Renal pelvis (tissue), 12 donors: ENCODE results near the gene TMEM9B. TPM values are rescaled to one million over a fixed set of nuclear protein-coding genes. Genes with fewer than 3 reads are reported as not detected.
"Not testable (repeated sequence)": the region's sequence is repeated elsewhere in the genome, so short reads cannot be mapped to it uniquely, and the experiment has no call there.

Experiments used
- DNase-seq: peaks from one replicate; pipeline ENCODE4 v3.0.0-alpha.2; 2013
- long read RNA-seq, 16 experiments: transcript quantifications; one replicate each; lab custom pipeline, GENCODE V29; 2026
- polyA plus RNA-seq, 3 donors: library from polyadenylated mRNA; unstranded; fragments of 120-200 nt; gene quantifications; one replicate each; pipeline ENCODE4 v1.2.1, GENCODE V29; 2013; ENCODE audit not compliant: insufficient read length in 3 of 3

TMEM9B gene
- 10 to 100 TPM; 55.5 to 62.1 (median 55.5) TPM for polyA plus RNA-seq
- long read RNA-seq, donor 1, transcript TMEM9B-205 (5 exons, 2,083 nt): major isoform, 22 of 25 reads
- long read RNA-seq, donor 1, partial matches to known transcripts: 0 of 25 reads
- long read RNA-seq, donor 1, other reads (novel, unspliced or antisense): 0 of 25 reads
- long read RNA-seq, donor 2, transcript TMEM9B-205 (5 exons, 2,083 nt): major isoform, 25 of 31 reads
- long read RNA-seq, donor 2, partial matches to known transcripts: 0 of 31 reads
- long read RNA-seq, donor 2, other reads (novel, unspliced or antisense): 0 of 31 reads
- long read RNA-seq, donor 3, transcript TMEM9B-205 (5 exons, 2,083 nt): major isoform, 35 of 37 reads
- long read RNA-seq, donor 3, partial matches to known transcripts: 0 of 37 reads
- long read RNA-seq, donor 3, other reads (novel, unspliced or antisense): 0 of 37 reads
- long read RNA-seq, donor 4, transcript TMEM9B-205 (5 exons, 2,083 nt): major isoform, 40 of 84 reads
- long read RNA-seq, donor 4, partial matches to known transcripts: 41 of 84 reads
- long read RNA-seq, donor 4, other reads (novel, unspliced or antisense): 0 of 84 reads
- long read RNA-seq, donor 5, transcript TMEM9B-205 (5 exons, 2,083 nt): major isoform, 21 of 23 reads
- long read RNA-seq, donor 5, partial matches to known transcripts: 0 of 23 reads
- long read RNA-seq, donor 5, other reads (novel, unspliced or antisense): 0 of 23 reads
- long read RNA-seq, donor 6, transcript TMEM9B-205 (5 exons, 2,083 nt): major isoform, 26 of 37 reads
- long read RNA-seq, donor 6, partial matches to known transcripts: 9 of 37 reads
- long read RNA-seq, donor 6, other reads (novel, unspliced or antisense): 0 of 37 reads
- long read RNA-seq, donor 7, transcript TMEM9B-205 (5 exons, 2,083 nt): major isoform, 33 of 40 reads
- long read RNA-seq, donor 7, partial matches to known transcripts: 6 of 40 reads
- long read RNA-seq, donor 7, other reads (novel, unspliced or antisense): 0 of 40 reads
- long read RNA-seq, donor 8, transcript TMEM9B-205 (5 exons, 2,083 nt): major isoform, 12 of 13 reads
- long read RNA-seq, donor 8, partial matches to known transcripts: 0 of 13 reads
- long read RNA-seq, donor 8, other reads (novel, unspliced or antisense): 0 of 13 reads
- long read RNA-seq, donor 9, transcript TMEM9B-205 (5 exons, 2,083 nt): major isoform, 36 of 38 reads
- long read RNA-seq, donor 9, partial matches to known transcripts: 0 of 38 reads
- long read RNA-seq, donor 9, other reads (novel, unspliced or antisense): 0 of 38 reads
- long read RNA-seq, donor 10, transcript TMEM9B-205 (5 exons, 2,083 nt): major isoform, 20 of 21 reads
- long read RNA-seq, donor 10, partial matches to known transcripts: 0 of 21 reads
- long read RNA-seq, donor 10, other reads (novel, unspliced or antisense): 0 of 21 reads
- long read RNA-seq, donor 11, transcript TMEM9B-205 (5 exons, 2,083 nt): major isoform, 24 of 26 reads
- long read RNA-seq, donor 11, partial matches to known transcripts: 0 of 26 reads
- long read RNA-seq, donor 11, other reads (novel, unspliced or antisense): 0 of 26 reads
- long read RNA-seq, donor 12, transcript TMEM9B-205 (5 exons, 2,083 nt): major isoform, 44 of 50 reads
- long read RNA-seq, donor 12, partial matches to known transcripts: 0 of 50 reads
- long read RNA-seq, donor 12, other reads (novel, unspliced or antisense): 0 of 50 reads
- long read RNA-seq, donor 13, transcript TMEM9B-205 (5 exons, 2,083 nt): major isoform, 10 of 14 reads
- long read RNA-seq, donor 13, partial matches to known transcripts: 0 of 14 reads
- long read RNA-seq, donor 13, other reads (novel, unspliced or antisense): 0 of 14 reads
- long read RNA-seq, donor 14: 0 reads
- long read RNA-seq, donor 15, transcript TMEM9B-205 (5 exons, 2,083 nt): major isoform, 45 of 49 reads
- long read RNA-seq, donor 15, partial matches to known transcripts: 0 of 49 reads
- long read RNA-seq, donor 15, other reads (novel, unspliced or antisense): 0 of 49 reads
- long read RNA-seq, donor 16, transcript TMEM9B-205 (5 exons, 2,083 nt): major isoform, 40 of 43 reads
- long read RNA-seq, donor 16, partial matches to known transcripts: 0 of 43 reads
- long read RNA-seq, donor 16, other reads (novel, unspliced or antisense): 0 of 43 reads

DNA sequence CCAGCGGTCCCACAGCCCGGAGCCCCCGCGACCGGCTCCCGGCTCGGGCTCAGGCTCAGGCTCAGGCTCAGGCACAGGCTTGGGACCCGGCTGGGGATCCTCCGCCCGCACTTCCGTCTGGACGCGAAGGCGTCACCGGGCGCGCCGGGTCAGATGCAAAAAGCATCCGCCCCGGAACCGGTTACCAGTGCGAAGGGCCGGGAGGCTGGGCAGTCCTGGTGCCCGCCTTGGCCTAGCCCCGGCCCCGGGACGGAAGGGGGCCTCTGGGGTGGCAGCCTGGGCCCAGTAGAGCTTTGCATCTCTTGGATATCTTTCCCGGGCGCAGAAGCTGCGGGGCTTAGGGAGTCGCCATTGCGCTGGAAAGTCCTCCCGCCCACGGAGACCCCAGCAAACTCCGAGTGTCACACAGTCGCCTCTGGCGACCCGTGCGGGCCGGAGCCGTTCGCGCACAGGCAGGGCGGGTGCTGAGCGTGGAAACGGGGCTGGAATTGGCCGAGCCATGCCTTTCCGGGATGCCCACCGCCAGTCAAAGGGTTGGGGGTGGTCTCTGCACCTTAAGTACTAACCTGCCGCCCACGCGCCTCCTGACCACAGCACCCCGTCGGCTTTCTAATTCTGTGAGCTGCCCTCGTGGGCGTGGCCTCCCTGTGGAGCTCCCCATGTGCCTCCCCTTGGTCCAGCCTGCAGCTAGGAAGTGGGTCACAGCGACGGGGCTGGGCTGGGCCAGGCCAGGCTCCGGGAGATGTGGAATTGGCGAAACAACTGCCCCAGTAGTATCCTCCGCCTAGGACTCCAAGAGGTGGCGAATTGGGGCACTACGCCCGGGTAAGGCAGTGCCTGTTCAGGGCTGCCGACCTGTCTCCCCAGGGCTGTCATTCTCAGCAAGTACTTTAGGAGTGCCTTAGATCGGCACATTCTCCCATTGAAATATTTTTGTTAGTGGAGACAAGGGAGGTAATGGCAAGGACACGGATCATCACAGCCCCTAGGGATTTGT lies at the start of gene TMEM9B:
Gene TMEM9B (minus strand): TSS at position 119 of the 997 bp plus-strand sequence. CDS start 129 bp downstream, outside the sequence.
- DNase-seq: peak; percentile 89

DNA sequence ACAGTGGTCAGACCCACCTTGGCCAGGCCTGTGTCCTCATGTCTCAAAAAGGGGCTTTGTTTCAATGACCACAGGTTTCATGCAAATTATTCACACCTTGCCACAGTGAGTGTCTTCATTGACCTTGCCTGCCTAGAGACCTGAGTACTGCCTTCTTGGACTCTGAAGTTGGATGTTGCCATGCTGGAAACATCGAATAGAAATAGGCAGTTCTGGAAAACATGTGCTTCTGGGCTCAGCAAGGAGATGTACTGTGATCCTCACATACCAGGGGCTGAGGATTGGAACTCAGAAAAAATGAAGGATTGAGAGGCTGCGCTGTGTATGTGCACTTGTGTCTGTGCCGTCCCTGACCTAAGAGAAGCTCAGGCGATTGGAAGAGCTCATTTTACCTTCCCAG lies 49.1 kb upstream of the TMEM9B start:
- DNase-seq: no peak

- not testable (repeated sequence) for DNase-seq
These were observed 45.3 kb upstream of the TMEM9B start for GRCh38 chr11:9009538-9009937.

- DNase-seq: no peak
These were observed 44.4 kb upstream of the TMEM9B start for GRCh38 chr11:9008661-9009060.

- no peak for DNase-seq
These were observed 43.8 kb upstream of the TMEM9B start for GRCh38 chr11:9008011-9008550.

- no peak for DNase-seq
These were observed 40.8 kb upstream of the TMEM9B start for GRCh38 chr11:9005087-9005486.

GRCh38 chr11:9004183-9004926 lies 40.1 kb upstream of the TMEM9B start:
- DNase-seq: peak; percentile 24

- peak; percentile 65 for DNase-seq
These were observed 39.4 kb upstream of the TMEM9B start, which contains the start of gene NRIP3 for GRCh38 chr11:9003573-9004182. NRIP3 (minus strand) TSS chr11:9004001; CDS start chr11:9003935, 66 bp downstream.

DNA sequence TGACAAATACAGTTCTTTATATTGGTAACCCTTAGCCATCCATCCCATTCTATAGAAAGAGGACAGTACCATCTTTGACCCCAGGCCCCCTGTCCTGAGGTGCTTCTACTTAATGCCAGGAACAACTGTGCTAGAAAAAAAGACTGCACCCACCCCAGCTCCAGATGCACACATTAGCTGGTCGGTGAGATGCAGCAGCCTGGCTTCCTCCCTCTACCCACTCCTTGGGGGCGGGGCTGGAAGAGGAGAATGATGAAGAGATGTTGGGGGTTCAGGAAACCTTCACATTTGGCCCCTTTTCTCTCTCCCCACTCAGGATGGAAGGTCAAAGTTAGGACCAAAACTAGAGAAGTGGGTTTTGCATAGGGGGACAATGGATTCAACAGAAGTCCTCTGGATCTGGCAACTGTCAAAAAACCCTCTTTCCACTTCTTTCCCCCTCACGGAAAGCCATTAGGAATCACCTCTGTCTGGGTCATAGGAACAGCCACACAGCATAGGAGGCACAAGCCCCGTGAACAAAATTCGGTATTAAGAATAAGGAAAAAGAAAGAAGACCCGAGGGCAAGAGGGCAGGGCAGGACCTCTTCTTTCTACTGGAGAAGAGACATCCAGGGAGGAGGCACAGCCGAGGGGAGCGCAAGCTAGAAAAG lies 38.8 kb upstream of the TMEM9B start:
- DNase-seq: no peak

- no peak for DNase-seq
These were observed 37.5 kb upstream of the TMEM9B start for GRCh38 chr11:9001736-9002135.

DNA sequence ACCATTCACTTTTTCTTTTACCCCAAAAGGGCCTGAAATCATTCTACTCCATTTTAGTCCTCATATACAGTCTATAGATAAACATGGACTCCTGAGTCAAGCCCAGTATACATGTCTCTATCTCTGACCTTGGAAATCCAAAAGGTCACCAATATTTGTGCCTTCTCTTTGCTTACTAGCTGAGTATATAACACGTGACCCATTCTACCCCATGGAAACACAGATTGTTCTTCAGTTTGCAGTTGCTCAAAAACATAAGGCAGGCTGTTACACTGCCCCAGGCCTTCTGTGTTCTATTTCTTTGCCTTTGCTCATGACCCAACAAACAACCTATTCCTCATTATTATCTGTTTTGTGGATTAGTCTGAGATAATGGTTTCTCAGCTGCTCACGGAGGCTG lies 33.8 kb upstream of the TMEM9B start:
- no peak for DNase-seq

DNA sequence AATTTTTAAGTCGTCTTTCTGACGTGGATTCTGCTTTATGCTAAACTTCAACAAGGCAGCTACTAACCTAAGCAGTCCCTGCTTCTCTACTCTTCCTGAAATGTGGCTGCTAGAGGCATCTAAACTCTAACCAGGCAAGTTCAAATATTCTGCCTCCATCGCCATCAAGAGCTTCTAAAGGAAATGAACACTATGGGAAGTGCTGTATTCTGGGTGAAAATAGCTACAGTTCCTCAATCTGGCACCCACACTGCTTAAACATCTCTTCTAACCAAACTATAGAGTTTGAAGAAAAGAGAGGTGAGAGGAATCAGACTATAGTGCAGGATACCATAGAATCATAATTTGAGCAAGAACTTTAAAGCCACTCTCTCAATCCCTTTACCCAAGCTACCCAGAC lies 33.2 kb upstream of the TMEM9B start:
- DNase-seq: no peak

GRCh38 chr11:8989453-8989852 lies 25.2 kb upstream of the TMEM9B start:
- DNase-seq: no peak

DNA sequence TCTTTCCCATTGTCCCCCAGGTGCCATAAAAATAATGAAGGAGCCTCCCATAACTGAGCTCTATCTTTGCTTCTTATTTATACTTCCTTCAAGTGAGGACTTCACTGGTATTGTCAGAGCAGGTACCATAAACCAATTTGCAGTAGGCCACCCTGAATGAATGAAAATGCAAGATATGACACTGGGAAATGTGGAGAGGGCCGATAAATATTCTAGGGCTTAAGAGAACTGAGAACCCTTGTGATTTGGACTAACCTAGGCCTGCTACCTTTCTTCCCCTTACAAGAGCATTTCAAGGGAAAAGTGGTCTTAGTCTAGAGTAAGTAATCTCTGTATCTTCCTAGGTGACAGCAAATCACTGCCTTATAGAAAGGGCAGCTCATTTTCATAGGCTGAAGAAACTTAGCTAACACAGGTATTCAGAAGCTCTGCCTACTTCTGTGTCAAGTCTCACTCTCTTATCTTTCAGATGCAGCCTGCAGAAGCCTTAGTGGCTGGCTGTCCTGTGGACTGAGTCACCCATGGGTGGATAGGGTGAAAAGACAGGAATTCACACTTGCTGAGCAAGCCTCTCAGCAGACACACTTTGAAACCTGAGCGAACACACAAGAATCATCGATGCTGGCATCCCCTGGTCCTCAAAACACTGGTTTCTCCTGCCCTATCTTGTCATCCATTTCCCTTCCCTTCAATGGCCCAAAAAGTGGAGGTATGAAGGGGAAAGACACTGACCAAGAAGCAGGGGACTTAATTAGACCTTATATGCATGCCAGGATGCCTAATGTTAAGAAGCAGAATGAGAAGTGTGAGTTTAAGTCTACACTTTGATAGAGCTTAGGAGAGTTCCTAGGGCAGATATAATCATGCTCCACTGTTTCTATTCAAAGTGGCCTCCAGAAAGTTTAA lies 24.3 kb upstream of the TMEM9B start:
- no peak for DNase-seq

DNA sequence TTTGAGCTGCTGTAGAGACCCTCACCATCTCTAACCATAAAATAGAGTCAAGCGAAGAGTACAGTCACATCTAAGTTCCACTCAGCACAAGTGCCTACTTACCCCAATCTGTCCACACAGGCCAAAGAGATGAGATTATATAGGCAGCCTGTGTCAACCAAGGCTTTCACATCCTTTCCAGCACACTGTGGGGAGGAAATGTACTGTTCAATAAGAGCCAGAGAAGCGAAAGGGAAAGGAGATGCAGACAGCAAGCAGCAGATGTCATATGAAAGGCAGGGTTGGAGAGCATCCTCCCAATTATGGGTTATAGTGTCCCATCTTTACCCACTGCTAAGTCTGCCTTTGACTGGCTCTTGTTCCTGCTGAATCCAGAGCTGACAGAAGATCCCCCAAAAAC lies 23.2 kb upstream of the TMEM9B start:
- DNase-seq: no peak
